Measurements from ENCODE around the gene SERPINF2. TPM values are rescaled to one million over a fixed set of nuclear protein-coding genes. Genes with fewer than 3 reads are reported as not detected.
"Not testable (repeated sequence)": the region's sequence is repeated elsewhere in the genome, so short reads cannot be mapped to it uniquely, and the experiment has no call there.

SERPINF2 gene
- total RNA-seq, 1 experiment from 2014 or later = 0.68 TPM

- no peaks in the 10 kb centered on the region for H4K20me1 ChIP-seq (ENCODE audit: control insufficient read depth, insufficient read depth, insufficient read length)
- H4K91ac ChIP-seq (ENCODE audit: insufficient read length, low read depth, low read length) = no peak overlapping the region
- no peak overlapping the region for H2BK120ac ChIP-seq (ENCODE audit: low read depth, low read length, poor library complexity, severe bottlenecking)
- no peak overlapping the region for H2AFZ ChIP-seq (ENCODE audit: low read length)
- WGBS (ENCODE audit: extremely low coverage, insufficient read length, low lambda C conversion rate) = no CpG with 5 or more reads among the region's 3 CpGs
- H2BK5ac ChIP-seq (ENCODE audit: insufficient read length, low read length) = no peak overlapping the region
- no peak overlapping the region for H3K23ac ChIP-seq (ENCODE audit: insufficient read length, low read depth, low read length)
- H4K8ac ChIP-seq (replicated peaks; ENCODE audit: insufficient read length, low read depth, low read length) = no peak overlapping the region
- no peaks in the 10 kb centered on the region for H3K27me3 ChIP-seq (ENCODE audit: insufficient read depth, low read length)
- no peak overlapping the region for H4K5ac ChIP-seq (ENCODE audit: insufficient read length, low read depth, low read length)
- Mint-ChIP-seq H3K27ac (no peak overlapping the region; a peak in 2 of 7 replicates), H3K9me3 (no peaks in the 10 kb centered on the region), H3K4me1 (no peaks in the 10 kb centered on the region), H3K27me3 (ENCODE audit: low read depth) (no peaks in the 10 kb centered on the region), H3K36me3 (ENCODE audit: insufficient read depth in 1 of 3, low read depth in 3 of 3) (peaks cover 12 to 59% (median 27%) of the 10 kb centered on the region in 3 experiments; a peak in 6 of 7 replicates), H3K4me3 (no peak overlapping the region)
- no peak overlapping the region for H3T11ph ChIP-seq (ENCODE audit: low read length)
- no peak overlapping the region for H3K27ac ChIP-seq (ENCODE audit: insufficient read length, low read depth, low read length)
- H3K79me1 ChIP-seq (ENCODE audit: insufficient read depth, low read depth, low read length, poor library complexity, severe bottlenecking) = no peaks in the 10 kb centered on the region
- no peak overlapping the region for H3K4ac ChIP-seq (ENCODE audit: low read depth, low read length)
- H3K18ac ChIP-seq (ENCODE audit: insufficient read length, low read depth, low read length) = no peak overlapping the region
- H3K9me3 ChIP-seq (ENCODE audit: control insufficient read depth, low read depth, low read length) = no peaks in the 10 kb centered on the region
- no peaks in the 10 kb centered on the region for H3K4me1 ChIP-seq (ENCODE audit: insufficient read depth, low read length)
- H3K9ac ChIP-seq (ENCODE audit: extremely low read depth, insufficient read length, low read length) = no peak overlapping the region
- H3K23me2 ChIP-seq (ENCODE audit: insufficient read length, low read depth, low read length, poor library complexity, severe bottlenecking) = no peaks in the 10 kb centered on the region
- H2BK12ac ChIP-seq (ENCODE audit: insufficient read length, low read depth, low read length) = no peak overlapping the region
- no peak overlapping the region for H2AK5ac ChIP-seq (ENCODE audit: insufficient read length, low read length)
- no peak overlapping the region for H2BK20ac ChIP-seq (ENCODE audit: low read depth, low read length, poor library complexity, severe bottlenecking)
- no peak overlapping the region for H2BK15ac ChIP-seq (ENCODE audit: low read depth, low read length)
- no peak overlapping the region for H3K56ac ChIP-seq (ENCODE audit: insufficient read length, low read depth, low read length)
- H3K79me2 ChIP-seq (ENCODE audit: insufficient read depth, low read length) = no peaks in the 10 kb centered on the region
- no peak for TF ChIP-seq CTCF (conservative IDR thresholded peaks at IDR 0.05)
- no peak overlapping the region for H3K14ac ChIP-seq (ENCODE audit: insufficient read depth, low read length)
- no peak for DNase-seq
- no peak overlapping the region for H3K4me2 ChIP-seq (ENCODE audit: insufficient read depth, insufficient read length, low read length)
Measured at GRCh38 chr17:1797323-1797722, 54.7 kb downstream of the SERPINF2 start.

GRCh38 chr17:1797846-1798245, 55.2 kb downstream of the SERPINF2 start:
- H3K9me3 ChIP-seq (ENCODE audit: control insufficient read depth, low read depth, low read length); H3K79me1 ChIP-seq (ENCODE audit: insufficient read depth, low read depth, low read length, poor library complexity, severe bottlenecking); H2BK15ac ChIP-seq (ENCODE audit: low read depth, low read length); H2BK20ac ChIP-seq (ENCODE audit: low read depth, low read length, poor library complexity, severe bottlenecking); H3K9ac ChIP-seq (ENCODE audit: extremely low read depth, insufficient read length, low read length); H3K79me2 ChIP-seq (ENCODE audit: insufficient read depth, low read length); H4K5ac ChIP-seq (ENCODE audit: insufficient read length, low read depth, low read length); H2AK5ac ChIP-seq (ENCODE audit: insufficient read length, low read length); H3K18ac ChIP-seq (ENCODE audit: insufficient read length, low read depth, low read length); H3K4me2 ChIP-seq (ENCODE audit: insufficient read depth, insufficient read length, low read length); H4K8ac ChIP-seq (replicated peaks; ENCODE audit: insufficient read length, low read depth, low read length); H3K14ac ChIP-seq (ENCODE audit: insufficient read depth, low read length); H3K23ac ChIP-seq (ENCODE audit: insufficient read length, low read depth, low read length); H3K4me3 Mint-ChIP-seq; H3K4ac ChIP-seq (ENCODE audit: low read depth, low read length); H4K20me1 ChIP-seq (ENCODE audit: control insufficient read depth, insufficient read depth, insufficient read length); H3K27ac ChIP-seq (ENCODE audit: insufficient read length, low read depth, low read length); H3K27ac Mint-ChIP-seq; DNase-seq; H3K4me1 ChIP-seq (ENCODE audit: insufficient read depth, low read length); H3K9me3 Mint-ChIP-seq; H3T11ph ChIP-seq (ENCODE audit: low read length); H3K4me1 Mint-ChIP-seq; H3K27me3 ChIP-seq (ENCODE audit: insufficient read depth, low read length); H4K91ac ChIP-seq (ENCODE audit: insufficient read length, low read depth, low read length); H3K23me2 ChIP-seq (ENCODE audit: insufficient read length, low read depth, low read length, poor library complexity, severe bottlenecking); H2BK12ac ChIP-seq (ENCODE audit: insufficient read length, low read depth, low read length); H3K56ac ChIP-seq (ENCODE audit: insufficient read length, low read depth, low read length); H2BK5ac ChIP-seq (ENCODE audit: insufficient read length, low read length); H3K27me3 Mint-ChIP-seq (ENCODE audit: low read depth); H2BK120ac ChIP-seq (ENCODE audit: low read depth, low read length, poor library complexity, severe bottlenecking); H2AFZ ChIP-seq (ENCODE audit: low read length): not testable (repeated sequence)
- H3K36me3 Mint-ChIP-seq (ENCODE audit: insufficient read depth in 1 of 3, low read depth in 3 of 3) = peaks cover 12 to 59% (median 31%) of the 10 kb centered on the region in 3 experiments; a peak in 6 of 7 replicates
- no CpG with 5 or more reads among the region's 8 CpGs for WGBS (ENCODE audit: extremely low coverage, insufficient read length, low lambda C conversion rate)
